Lung (tissue), 12 donors: ENCODE measurements around the gene PRKAR1B. TPM values are rescaled to one million over a fixed set of nuclear protein-coding genes. Genes with fewer than 3 reads are reported as not detected.

ENCODE experiments used
- ATAC-seq: fragments of 200-7000 bp; cut with Tn5 transposase; one replicate; pipeline ENCODE4 v1.9.1; 2020; ENCODE audit warnings: moderate number of reproducible peaks; ENCODE audit not compliant: insufficient read depth, low FRiP score
- DNase-seq, 3 donors: peaks; one replicate each; pipeline ENCODE4 v3.0.0-alpha.2; 2013 to 2017
- H3K27ac ChIP-seq, 2 donors: one replicate each; pipeline ENCODE4 v1.5.1; 2013; ENCODE audit warnings: mild to moderate bottlenecking in 2 of 2, moderate library complexity in 2 of 2, control low read depth in 1 of 2, inconsistent platforms in 1 of 2, low read depth in 1 of 2, low read length in 1 of 2
- H3K27me3 ChIP-seq, 3 donors: one replicate each; pipeline ENCODE4 v1.5.1; 2013; ENCODE audit warnings: low read length in 2 of 3; ENCODE audit not compliant: control insufficient read depth in 3 of 3, insufficient read depth in 3 of 3
- H3K36me3 ChIP-seq, 4 donors: one replicate each; pipeline ENCODE4 v1.5.1; 2013; ENCODE audit warnings: low read length in 4 of 4, mild to moderate bottlenecking in 1 of 4, moderate library complexity in 1 of 4; ENCODE audit not compliant: control insufficient read depth in 4 of 4, insufficient read depth in 4 of 4
- H3K4me1 ChIP-seq, 5 donors: one replicate each; pipeline ENCODE4 v1.5.1; 2013; ENCODE audit warnings: low read length in 5 of 5, mild to moderate bottlenecking in 2 of 5, moderate library complexity in 1 of 5; ENCODE audit not compliant: control insufficient read depth in 5 of 5, insufficient read depth in 5 of 5
- H3K4me3 ChIP-seq: one replicate; pipeline ENCODE4 v1.5.1; 2013; ENCODE audit warnings: mild to moderate bottlenecking, control low read depth, moderate library complexity
- H3K9ac ChIP-seq, 2 donors: one replicate each; pipeline ENCODE4 v1.5.1; 2013; ENCODE audit warnings: low read length in 2 of 2, control low read depth in 1 of 2; ENCODE audit not compliant: insufficient read depth in 1 of 2
- H3K9me3 ChIP-seq, 4 donors: one replicate each; pipeline ENCODE4 v1.5.1; 2013; ENCODE audit warnings: low read length in 3 of 4, mild to moderate bottlenecking in 1 of 4, moderate library complexity in 1 of 4; ENCODE audit not compliant: control insufficient read depth in 4 of 4, insufficient read depth in 3 of 4
- WGBS, 2 donors: extraction: QIAGEN DNeasy Blood & Tissue Kit; methylation state at CpG; one replicate each; pipeline ENCODE4 v1.1.7; 2013; 5-methylcytosine and 5-hydroxymethylcytosine counted together
- polyA plus RNA-seq, 2 donors: library from polyadenylated mRNA; stranded (reverse); fragments of 200-250 nt; gene quantifications; one replicate each; pipeline ENCODE4 v1.2.1, GENCODE V29; 2013
- total RNA-seq, 2 donors: library from RNA; depleted of rRNA in 1 of 2; stranded (reverse); fragments of >200 nt in 1 of 2; gene quantifications; one replicate each; pipeline ENCODE4 v1.2.1, GENCODE V29; 2014 to 2021
- TF ChIP-seq, protein P1 (sequence below): IDR thresholded peaks from 2 replicates; pipeline ENCODE4 v1.5.1; 2012; ENCODE audit warnings: mild to moderate bottlenecking; ENCODE audit errors: control extremely low read depth, extremely low read depth
- donor health status: control.
- donor health status: control.
- donor health status: Bipolar disorder and iron deficiency.
- donor health status: healthy.
- donor health status: DM: yes; HTN: yes; CAD: no.

PRKAR1B gene
- total and polyA plus RNA-seq, 4 donors: 11.3 to 32.0 (median 16.3) TPM

- TF ChIP-seq, protein P1, sequence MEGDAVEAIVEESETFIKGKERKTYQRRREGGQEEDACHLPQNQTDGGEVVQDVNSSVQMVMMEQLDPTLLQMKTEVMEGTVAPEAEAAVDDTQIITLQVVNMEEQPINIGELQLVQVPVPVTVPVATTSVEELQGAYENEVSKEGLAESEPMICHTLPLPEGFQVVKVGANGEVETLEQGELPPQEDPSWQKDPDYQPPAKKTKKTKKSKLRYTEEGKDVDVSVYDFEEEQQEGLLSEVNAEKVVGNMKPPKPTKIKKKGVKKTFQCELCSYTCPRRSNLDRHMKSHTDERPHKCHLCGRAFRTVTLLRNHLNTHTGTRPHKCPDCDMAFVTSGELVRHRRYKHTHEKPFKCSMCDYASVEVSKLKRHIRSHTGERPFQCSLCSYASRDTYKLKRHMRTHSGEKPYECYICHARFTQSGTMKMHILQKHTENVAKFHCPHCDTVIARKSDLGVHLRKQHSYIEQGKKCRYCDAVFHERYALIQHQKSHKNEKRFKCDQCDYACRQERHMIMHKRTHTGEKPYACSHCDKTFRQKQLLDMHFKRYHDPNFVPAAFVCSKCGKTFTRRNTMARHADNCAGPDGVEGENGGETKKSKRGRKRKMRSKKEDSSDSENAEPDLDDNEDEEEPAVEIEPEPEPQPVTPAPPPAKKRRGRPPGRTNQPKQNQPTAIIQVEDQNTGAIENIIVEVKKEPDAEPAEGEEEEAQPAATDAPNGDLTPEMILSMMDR: no peak
- Histone ChIP-seq H3K27me3 (no peaks in the 10 kb centered on the region), H3K4me3 (no peak overlapping the region), H3K36me3 (peaks cover 0 to 5% (median 0%) of the 10 kb centered on the region in 4 donors), H3K9me3 (no peaks in the 10 kb centered on the region), H3K9ac (no peak overlapping the region), H3K4me1 (peaks cover 0 to 7% (median 6%) of the 10 kb centered on the region in 5 donors), H3K27ac (no peak overlapping the region)
- 92 to 94% methylated on average over 45 of the region's 45 CpGs for WGBS, 2 donors
- DNase-seq (no peak), ATAC-seq (no peak)
These were observed 154.4 kb downstream of the PRKAR1B start for GRCh38 chr7:572416-573268.

DNA sequence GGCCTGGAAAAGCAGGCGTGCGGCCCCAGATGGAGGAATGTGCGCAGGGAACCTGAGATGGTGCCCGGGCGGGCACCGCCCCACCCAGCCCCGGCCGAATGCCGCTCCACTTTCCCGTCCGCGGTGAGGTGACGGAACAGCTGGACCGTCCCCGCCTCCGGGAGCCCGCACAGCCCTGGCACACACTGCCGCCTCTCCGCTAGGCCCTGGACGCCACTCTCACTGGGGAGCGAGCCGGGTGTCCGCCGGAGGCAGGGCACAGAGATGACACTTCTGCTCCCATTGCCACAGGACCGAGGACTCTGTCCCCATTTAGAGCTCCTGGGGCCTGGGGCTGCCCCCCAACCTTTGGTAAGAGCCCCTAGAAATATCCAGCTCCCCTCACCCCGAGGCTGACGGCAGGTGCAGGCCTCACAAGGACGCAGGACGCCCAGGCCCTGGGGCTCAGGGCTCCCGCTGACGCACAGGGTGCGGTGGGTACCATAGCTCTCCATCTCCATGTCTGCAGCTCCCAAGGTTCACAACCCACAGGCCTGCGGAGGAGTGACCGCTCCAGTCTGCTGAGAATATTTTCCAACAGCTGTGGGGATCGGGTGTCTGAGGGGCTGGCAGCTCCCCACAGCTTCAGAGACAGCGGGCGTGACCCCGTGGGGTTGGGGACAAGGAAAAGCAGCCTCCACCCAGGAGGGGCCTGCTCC is 155.2 kb downstream of the PRKAR1B start:
- Histone ChIP-seq H3K4me1 (peaks cover 0 to 7% (median 6%) of the 10 kb centered on the region in 5 donors), H3K27me3 (no peaks in the 10 kb centered on the region), H3K9me3 (no peaks in the 10 kb centered on the region), H3K27ac (no peak overlapping the region), H3K9ac (no peak overlapping the region), H3K36me3 (peaks cover 0 to 4% (median 0%) of the 10 kb centered on the region in 4 donors), H3K4me3 (no peak overlapping the region)
- WGBS, 2 donors: 95 to 98% methylated on average over 38 of the region's 38 CpGs
- TF ChIP-seq, protein P1: no peak
- ATAC-seq (no peak), DNase-seq (no peak)

DNA sequence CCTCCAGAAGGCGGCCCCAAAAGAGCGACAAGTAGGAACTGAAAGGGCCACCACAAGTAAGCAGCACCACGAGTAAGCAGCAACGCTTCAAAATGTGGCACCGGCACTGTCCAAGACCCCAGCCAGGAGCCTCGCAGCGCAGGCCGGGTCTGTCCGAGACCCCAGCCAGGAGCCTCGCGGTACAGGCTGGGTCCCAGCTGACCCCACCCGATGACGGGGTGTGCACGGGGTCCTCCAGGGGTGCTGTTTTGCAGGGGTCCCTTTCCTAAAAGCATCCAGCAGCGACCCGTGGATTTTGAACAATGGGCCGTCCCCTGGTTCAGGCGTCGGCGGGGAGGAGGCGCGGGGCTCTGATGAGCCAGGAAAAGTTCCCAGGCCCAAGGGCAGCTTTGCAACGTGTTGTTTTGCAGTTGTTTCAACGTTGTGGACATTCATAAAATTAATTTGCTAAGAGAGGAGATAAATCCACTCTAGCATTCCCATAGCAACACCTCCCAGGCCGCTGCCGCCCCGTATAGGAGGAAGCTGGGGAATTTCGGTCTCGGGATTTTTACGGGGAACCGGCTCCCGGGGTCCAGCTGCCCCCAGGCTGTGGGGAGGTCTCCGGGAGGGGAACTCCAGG is 155.9 kb downstream of the PRKAR1B start:
- TF ChIP-seq, protein P1: no peak
- DNase-seq: no peak
- no peaks in the 10 kb centered on the region for H3K27me3 ChIP-seq
- ATAC-seq: no peak
- H3K9ac ChIP-seq: no peak overlapping the region
- H3K9me3 ChIP-seq: no peaks in the 10 kb centered on the region
- no peak overlapping the region for H3K27ac ChIP-seq
- 91 to 94% methylated on average over 33 of the region's 33 CpGs for WGBS, 2 donors
- H3K4me3 ChIP-seq: no peak overlapping the region
- peaks cover 0 to 4% (median 0%) of the 10 kb centered on the region in 4 donors for H3K36me3 ChIP-seq
- peaks cover 0 to 7% (median 6%) of the 10 kb centered on the region in 5 donors for H3K4me1 ChIP-seq
